Measurements from ENCODE around the gene PTGR2.
"Not testable (repeated sequence)": the region's sequence is repeated elsewhere in the genome, so short reads cannot be mapped to it uniquely, and the experiment has no call there.

Gene PTGR2

GRCh38 chr14:73851567-73852382 is at the start of gene PTGR2:
Gene PTGR2, plus strand, starts transcription at chr14:73851831. Its CDS starts 7,032 bp downstream, at chr14:73858863.
- peak; percentile 80 to 86 for DNase-seq (ENCODE audit: low read depth in 2 of 2)

GRCh38 chr14:73802431-73803188 is 49.0 kb upstream of the PTGR2 start:
- DNase-seq (ENCODE audit: low read depth in 2 of 2) = no peak

GRCh38 chr14:73804636-73805035 is 47.0 kb upstream of the PTGR2 start:
- DNase-seq (ENCODE audit: low read depth in 2 of 2) = no peak

- no peak for DNase-seq (ENCODE audit: low read depth in 2 of 2)
Observed at GRCh38 chr14:73807457-73807856, 44.2 kb upstream of the PTGR2 start.

GRCh38 chr14:73809391-73809790 is 42.2 kb upstream of the PTGR2 start:
- DNase-seq (ENCODE audit: low read depth in 2 of 2) = no peak

GRCh38 chr14:73810478-73811163 is 41.0 kb upstream of the PTGR2 start:
- DNase-seq (ENCODE audit: low read depth in 2 of 2) = no peak

GRCh38 chr14:73811164-73811503 is 40.5 kb upstream of the PTGR2 start:
- DNase-seq (ENCODE audit: low read depth in 2 of 2) = no peak

GRCh38 chr14:73814153-73814552 is 37.5 kb upstream of the PTGR2 start:
- DNase-seq (ENCODE audit: low read depth in 2 of 2) = no peak

- no peak for DNase-seq (ENCODE audit: low read depth in 2 of 2)
Observed at GRCh38 chr14:73815849-73816248, 35.8 kb upstream of the PTGR2 start.

GRCh38 chr14:73816393-73816816 is 35.2 kb upstream of the PTGR2 start:
- no peak for DNase-seq (ENCODE audit: low read depth in 2 of 2)

- no peak for DNase-seq (ENCODE audit: low read depth in 2 of 2)
Observed at GRCh38 chr14:73817020-73817655, 34.5 kb upstream of the PTGR2 start.

- DNase-seq (ENCODE audit: low read depth in 2 of 2) = no peak
Observed at GRCh38 chr14:73818821-73819220, 32.8 kb upstream of the PTGR2 start.

GRCh38 chr14:73820631-73821030 is 31.0 kb upstream of the PTGR2 start:
- DNase-seq (ENCODE audit: low read depth in 2 of 2) = no peak

GRCh38 chr14:73823339-73823885 is 28.2 kb upstream of the PTGR2 start:
- no peak for DNase-seq (ENCODE audit: low read depth in 2 of 2)

GRCh38 chr14:73824127-73824526 is 27.5 kb upstream of the PTGR2 start:
- no peak for DNase-seq (ENCODE audit: low read depth in 2 of 2)

- DNase-seq (ENCODE audit: low read depth in 2 of 2) = no peak
Observed at GRCh38 chr14:73824536-73824935, 27.1 kb upstream of the PTGR2 start.

GRCh38 chr14:73825551-73826188 is 26.0 kb upstream of the PTGR2 start:
- peak; percentile 54 to 66 for DNase-seq (ENCODE audit: low read depth in 2 of 2)

GRCh38 chr14:73827190-73827589 is 24.4 kb upstream of the PTGR2 start:
- not testable (repeated sequence) for DNase-seq (ENCODE audit: low read depth in 2 of 2)

GRCh38 chr14:73829071-73829470 is 22.6 kb upstream of the PTGR2 start:
- DNase-seq (ENCODE audit: low read depth in 2 of 2) = no peak

GRCh38 chr14:73829526-73830431 is 21.9 kb upstream of the PTGR2 start:
- peak; percentile 5 to 6 for DNase-seq (ENCODE audit: low read depth in 2 of 2)

All from stimulated activated CD8-positive, alpha-beta memory T cell treated with anti-CD3 and anti-CD28 coated beads, Interleukin-7, amount 100 ng/mL, for 4 hours (primary cell).